NCI-H2029 treated with DMSO at 0.1 percent for 48 hours (cell line): Measurements from ENCODE around the gene SERPINI1.
"Not testable (repeated sequence)": the region's sequence is repeated elsewhere in the genome, so short reads cannot be mapped to it uniquely, and the experiment has no call there.

ENCODE experiments used
- DNase-seq: peaks from one replicate; lab custom pipeline; 2025; lab: John Stamatoyannopoulos, UW

The SERPINI1 gene

GRCh38 chr3:167787440-167787839 lies 51.9 kb downstream of the SERPINI1 start:
- DNase-seq, result no peak

DNA sequence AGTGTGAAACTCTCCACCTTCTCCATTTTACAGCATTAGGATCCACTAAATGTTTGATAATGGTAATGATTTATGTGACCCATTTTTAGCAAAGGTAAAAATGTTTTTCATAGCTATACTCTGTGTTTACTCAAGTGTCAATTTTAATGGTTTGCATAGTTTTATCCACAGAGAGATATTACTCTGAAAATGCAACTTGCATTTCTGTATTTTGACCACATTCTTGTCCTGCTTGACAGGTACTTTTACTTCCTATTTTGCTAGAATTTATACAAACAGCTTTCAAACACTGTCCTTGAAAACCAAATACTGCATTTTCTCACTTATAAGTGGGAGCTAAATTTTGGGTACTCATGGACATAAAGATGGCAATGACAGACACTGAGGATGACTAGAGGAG lies 62.9 kb downstream of the SERPINI1 start:
- no peak for DNase-seq

DNA sequence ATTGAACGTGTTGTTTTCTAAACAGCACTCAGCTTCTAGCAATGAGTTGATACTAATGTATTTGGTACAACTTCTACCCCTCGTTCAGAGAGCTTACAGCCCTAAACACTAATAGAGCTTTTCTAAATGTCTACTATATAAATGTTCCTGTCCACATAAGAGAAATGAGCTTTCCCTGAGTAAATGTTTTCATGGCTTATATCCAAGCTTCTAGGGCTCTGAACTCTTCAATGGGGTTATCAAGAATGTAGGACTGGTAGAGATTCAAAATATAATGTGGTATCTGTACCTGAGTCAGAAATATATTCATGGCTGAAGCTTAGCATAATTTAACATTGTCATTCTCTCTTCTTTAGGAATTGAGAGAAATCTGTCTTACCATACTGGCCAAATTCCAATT lies 73.4 kb downstream of the SERPINI1 start:
- peak; percentile 3 for DNase-seq

DNA sequence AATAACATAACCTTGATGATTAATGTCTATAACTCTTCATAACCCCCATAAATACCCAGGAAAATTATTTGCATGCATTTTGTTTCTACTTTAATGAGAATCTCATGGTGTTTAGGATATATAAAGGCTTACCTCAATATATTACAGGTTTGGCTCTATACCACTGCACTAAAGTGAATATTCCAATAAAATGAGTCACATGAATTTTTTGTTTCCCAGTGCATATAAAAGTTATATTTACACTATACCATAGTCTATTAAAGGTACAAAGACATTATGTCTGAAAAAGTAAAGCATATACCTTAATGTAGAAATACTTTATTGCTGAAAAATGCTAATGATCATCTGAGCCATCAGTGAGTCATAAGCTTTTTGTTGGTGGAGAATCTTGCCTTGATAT lies 74.7 kb downstream of the SERPINI1 start:
- DNase-seq, result no peak

- no peak for DNase-seq
Measured at GRCh38 chr3:167811031-167811430, 75.5 kb downstream of the SERPINI1 start.

GRCh38 chr3:167813169-167814123 lies 77.9 kb downstream of the SERPINI1 start:
- DNase-seq, result no peak

- peak; percentile 54 for DNase-seq
Measured at GRCh38 chr3:167814441-167814951, 79.0 kb downstream of the SERPINI1 start.

DNA sequence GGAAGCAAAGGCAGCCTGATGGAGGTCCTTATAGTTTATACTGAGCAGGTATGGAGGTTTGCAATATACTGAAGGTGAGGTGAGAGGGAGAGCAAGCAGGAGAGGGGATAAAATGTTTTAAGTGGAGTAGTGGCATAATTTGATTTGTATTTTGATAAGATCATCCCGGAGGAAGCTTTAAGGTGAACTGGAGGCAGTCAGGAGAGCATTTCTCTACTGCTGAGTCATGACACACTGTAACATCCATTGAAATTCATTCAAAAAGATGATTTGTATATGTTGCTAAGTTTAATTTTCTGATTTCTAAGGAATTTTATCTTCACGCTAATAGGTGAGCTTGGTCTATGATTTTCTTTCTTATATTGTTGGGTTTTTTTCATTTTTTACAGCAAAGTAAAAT lies 81.4 kb downstream of the SERPINI1 start:
- no peak for DNase-seq

- DNase-seq, result no peak
Measured at GRCh38 chr3:167820102-167820865, 84.8 kb downstream of the SERPINI1 start.

DNA sequence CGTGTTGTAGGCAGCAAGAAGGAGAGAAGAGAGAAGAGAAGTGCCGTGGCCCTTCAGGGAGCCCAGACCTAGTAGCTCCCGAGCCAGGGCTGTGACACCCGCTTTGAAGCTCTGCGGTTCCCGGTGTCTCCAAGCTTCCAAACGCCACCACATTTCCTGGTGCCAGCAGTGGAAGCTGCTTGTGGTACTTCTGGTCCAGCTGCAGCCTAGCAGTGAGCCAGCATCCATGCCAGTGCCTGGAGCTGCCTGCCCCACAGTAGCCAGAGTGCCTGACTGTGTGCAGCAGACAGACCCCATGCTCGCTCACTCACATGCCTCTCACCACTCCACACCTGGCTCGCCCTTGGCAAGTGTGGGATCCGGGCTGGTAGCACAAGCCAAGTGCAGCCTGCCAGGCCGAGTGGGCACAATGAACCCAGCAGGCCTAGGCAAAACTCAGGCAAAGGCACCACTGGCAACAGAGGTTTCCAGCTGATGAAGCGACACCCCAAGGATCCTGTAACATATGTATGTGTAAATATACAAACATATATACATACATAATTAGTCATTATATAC lies 85.8 kb downstream of the SERPINI1 start:
- DNase-seq, result no peak

- DNase-seq, result no peak
Measured at GRCh38 chr3:167823738-167824137, 88.2 kb downstream of the SERPINI1 start.

GRCh38 chr3:167827588-167827987 lies 92.1 kb downstream of the SERPINI1 start:
- not testable (repeated sequence) for DNase-seq

GRCh38 chr3:167829071-167829470 lies 93.5 kb downstream of the SERPINI1 start:
- DNase-seq, result no peak

DNA sequence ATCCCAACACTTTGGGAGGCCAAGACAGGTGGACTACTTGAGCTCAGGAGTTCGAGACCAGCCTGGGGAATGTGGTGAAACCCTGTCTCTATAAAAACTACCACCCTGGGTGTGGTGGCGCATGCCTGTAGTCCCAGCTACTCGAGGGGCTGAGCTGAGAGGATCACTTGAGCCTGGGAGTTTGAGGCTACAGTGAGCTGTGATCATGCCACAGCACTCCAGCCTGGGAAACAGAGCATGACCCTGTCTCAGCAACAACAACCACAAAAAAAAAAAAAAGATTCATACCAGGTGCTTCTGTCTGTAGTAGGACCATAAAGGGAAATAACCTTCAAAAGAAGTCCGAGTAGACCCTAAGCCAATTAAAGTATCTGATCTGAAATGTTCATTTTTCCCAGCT lies 94.5 kb downstream of the SERPINI1 start:
- no peak for DNase-seq

- DNase-seq, result no peak
Measured at GRCh38 chr3:167835359-167835758, 99.8 kb downstream of the SERPINI1 start.

DNA sequence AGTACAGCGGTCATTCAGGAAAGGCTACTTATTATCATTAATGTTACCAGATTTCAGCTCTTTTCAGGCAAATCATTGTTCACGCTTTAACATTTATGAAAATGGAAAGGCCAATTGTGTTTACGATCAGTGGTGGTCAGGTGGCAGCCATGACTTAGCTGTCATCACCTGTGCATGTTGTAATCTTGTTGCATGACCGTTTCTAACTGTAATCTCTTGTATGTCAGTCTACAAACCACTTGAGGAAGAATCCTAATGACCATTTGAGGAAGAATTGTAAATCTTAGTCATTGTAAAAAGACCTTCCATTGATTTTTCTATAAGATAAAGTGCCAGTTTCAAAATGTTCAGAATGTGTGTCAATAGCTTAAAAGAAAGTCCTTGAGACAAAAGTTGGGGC lies 100.4 kb downstream of the SERPINI1 start:
- no peak for DNase-seq

DNA sequence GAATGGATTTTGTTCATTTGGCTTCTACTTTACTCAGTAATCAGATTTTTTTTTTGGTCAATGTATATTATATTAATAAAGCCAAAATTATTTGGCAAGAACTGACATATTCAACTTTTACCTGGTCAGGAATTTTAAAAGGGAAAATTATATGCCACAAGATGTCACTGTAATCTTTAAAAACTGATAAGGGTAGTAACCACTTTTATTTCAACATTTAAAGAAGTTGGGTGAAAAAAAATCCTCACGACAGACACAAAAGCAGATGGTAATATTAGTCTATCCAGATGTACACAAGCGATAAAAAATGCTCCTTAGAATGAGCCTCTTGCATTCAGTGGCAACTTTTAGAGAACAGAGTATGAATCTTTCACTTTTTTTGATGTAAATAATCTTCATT lies 101.9 kb downstream of the SERPINI1 start:
- no peak for DNase-seq

- DNase-seq, result no peak
Measured at GRCh38 chr3:167839460-167840134, 104.1 kb downstream of the SERPINI1 start.

GRCh38 chr3:167840247-167840646 lies 104.7 kb downstream of the SERPINI1 start:
- no peak for DNase-seq

GRCh38 chr3:167843481-167843880 lies 108.0 kb downstream of the SERPINI1 start:
- DNase-seq, result no peak

DNA sequence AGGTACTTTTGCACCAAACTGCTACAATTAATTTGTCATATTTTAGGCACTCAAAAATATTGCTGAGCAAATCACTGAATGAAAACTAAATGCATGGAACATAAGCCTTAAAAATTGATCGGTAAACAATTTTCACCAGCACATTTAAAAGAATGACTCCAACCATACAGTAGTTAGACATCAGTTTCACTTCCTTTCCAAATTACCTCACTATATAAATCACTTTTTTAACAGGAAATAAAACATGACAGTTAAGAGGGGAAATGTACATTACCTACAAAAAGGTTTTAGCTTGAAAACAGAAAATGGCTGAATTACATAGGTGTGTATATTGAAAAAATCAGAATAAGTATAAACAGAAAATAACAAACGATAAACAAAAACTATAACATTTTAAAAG lies 108.4 kb downstream of the SERPINI1 start:
- DNase-seq, result no peak

DNA sequence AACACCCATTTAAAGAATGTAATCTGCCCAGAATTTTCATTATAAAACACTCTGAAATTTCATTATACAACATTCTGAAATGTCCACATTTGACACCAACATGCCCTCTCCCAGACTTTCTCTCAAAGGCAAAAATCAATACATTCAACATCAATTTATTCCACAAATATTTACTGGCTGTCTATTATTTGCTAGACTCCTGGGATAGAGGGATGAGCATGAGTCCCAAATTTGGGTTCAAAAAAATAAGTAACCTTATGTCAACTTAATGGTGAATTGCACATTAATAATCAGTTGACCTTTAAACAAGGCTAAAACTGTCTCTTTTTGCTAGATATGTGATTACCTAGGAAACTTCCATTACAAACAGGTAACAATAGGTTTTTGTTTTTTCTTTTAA lies 109.0 kb downstream of the SERPINI1 start:
- no peak for DNase-seq
